Liver (tissue), 9 donors: Measurements from ENCODE around the gene RELA. TPM values are rescaled to one million over a fixed set of nuclear protein-coding genes. Genes with fewer than 3 reads are reported as not detected.
"Not testable (repeated sequence)": the region's sequence is repeated elsewhere in the genome, so short reads cannot be mapped to it uniquely, and the experiment has no call there.

ENCODE experiments used
- DNase-seq: peaks from one replicate; pipeline ENCODE4 v3.0.0-alpha.2; 2017; ENCODE audit warnings: low spot score
- H3K27ac ChIP-seq, 2 donors: one replicate each; pipeline ENCODE4 v1.7.0; 2013; ENCODE audit warnings: inconsistent platforms in 2 of 2, low read length in 2 of 2, control low read depth in 1 of 2, low read depth in 1 of 2, mild to moderate bottlenecking in 1 of 2
- H3K27me3 ChIP-seq, 4 donors: one replicate each; pipeline versions ENCODE4 v1.6.1 to v1.7.0; 2013; ENCODE audit warnings: low read length in 3 of 4, inconsistent platforms in 1 of 4, mild to moderate bottlenecking in 1 of 4, moderate library complexity in 1 of 4; ENCODE audit not compliant: control insufficient read depth in 4 of 4, insufficient read depth in 4 of 4
- H3K36me3 ChIP-seq, 4 donors: one replicate each; pipeline versions ENCODE4 v1.6.1 to v1.7.0; 2013; ENCODE audit warnings: low read length in 3 of 4, mild to moderate bottlenecking in 3 of 4, low read depth in 1 of 4, moderate library complexity in 1 of 4; ENCODE audit not compliant: control insufficient read depth in 4 of 4, insufficient read depth in 3 of 4
- H3K4me1 ChIP-seq, 4 donors: one replicate each; pipeline versions ENCODE4 v1.6.1 to v1.7.0; 2013; ENCODE audit warnings: low read length in 3 of 4, mild to moderate bottlenecking in 3 of 4, moderate library complexity in 1 of 4; ENCODE audit not compliant: control insufficient read depth in 4 of 4, insufficient read depth in 4 of 4
- H3K4me3 ChIP-seq, 3 donors: one replicate each; pipeline versions ENCODE4 v1.6.1 to v1.7.0; 2013; ENCODE audit warnings: low read length in 3 of 3, control low read depth in 1 of 3, low read depth in 1 of 3, mild to moderate bottlenecking in 1 of 3
- H3K9ac ChIP-seq, 2 donors: one replicate each; pipeline ENCODE4 v1.7.0; 2013; ENCODE audit warnings: low read length in 2 of 2, mild to moderate bottlenecking in 2 of 2, moderate library complexity in 2 of 2, control low read depth in 1 of 2, low read depth in 1 of 2
- H3K9me3 ChIP-seq, 4 donors: one replicate each; pipeline versions ENCODE4 v1.6.1 to v1.7.0; 2013; ENCODE audit warnings: low read length in 3 of 4; ENCODE audit not compliant: control insufficient read depth in 4 of 4
- ATF3 ChIP-seq: IDR thresholded peaks from 2 replicates; pipeline ENCODE4 v1.6.1; 2016; ENCODE audit warnings: antibody characterized with exemption
- CTCF ChIP-seq: fragments of 150-350 bp; IDR thresholded peaks from 2 replicates; pipeline ENCODE4 v1.5.1; 2017; ENCODE audit warnings: improper control_type of control experiment, low read depth, low read length; ENCODE audit not compliant: missing input control
- EGR1 ChIP-seq, 2 donors: IDR thresholded peaks; 2 replicates each; pipeline ENCODE4 v1.6.1; 2016 to 2018; ENCODE audit warnings: antibody characterized with exemption in 2 of 2, low read depth in 2 of 2
- GABPA ChIP-seq, 2 donors: IDR thresholded peaks in 1 of 2; conservative IDR thresholded peaks in 1 of 2; 2 replicates each; pipeline ENCODE4 v1.6.1; 2016; ENCODE audit warnings: antibody characterized with exemption in 2 of 2, mild to moderate bottlenecking in 1 of 2, moderate library complexity in 1 of 2
- HNF4A ChIP-seq, 2 donors: conservative IDR thresholded peaks; 2 replicates each; pipeline ENCODE4 v1.6.1; 2016; ENCODE audit warnings: antibody characterized with exemption in 2 of 2, mild to moderate bottlenecking in 2 of 2
- HNF4G ChIP-seq: IDR thresholded peaks from 2 replicates; pipeline ENCODE4 v1.6.1; 2016; ENCODE audit warnings: antibody characterized with exemption
- MAX ChIP-seq: IDR thresholded peaks from 2 replicates; pipeline ENCODE4 v1.6.1; 2016; ENCODE audit warnings: antibody characterized with exemption
- NR2F2 ChIP-seq: IDR thresholded peaks from 2 replicates; pipeline ENCODE4 v1.6.1; 2016; ENCODE audit warnings: antibody characterized with exemption
- RAD21 ChIP-seq, 2 donors: IDR thresholded peaks; 2 replicates each; pipeline ENCODE4 v1.6.1; 2016; ENCODE audit warnings: antibody characterized with exemption in 2 of 2, mild to moderate bottlenecking in 2 of 2
- SP1 ChIP-seq: IDR thresholded peaks from 2 replicates; pipeline ENCODE4 v1.6.1; 2018; ENCODE audit warnings: antibody characterized with exemption, mild to moderate bottlenecking
- TAF1 ChIP-seq: conservative IDR thresholded peaks from 2 replicates; pipeline ENCODE4 v1.6.1; 2016; ENCODE audit warnings: antibody characterized with exemption, mild to moderate bottlenecking
- YY1 ChIP-seq: IDR thresholded peaks from 2 replicates; pipeline ENCODE4 v1.6.1; 2016; ENCODE audit warnings: antibody characterized with exemption, mild to moderate bottlenecking
- ZBTB33 ChIP-seq: IDR thresholded peaks from 2 replicates; pipeline ENCODE4 v1.6.1; 2016; ENCODE audit warnings: antibody characterized with exemption
- WGBS: extraction: QIAGEN DNeasy Blood & Tissue Kit; methylation state at CpG from one replicate; pipeline ENCODE4 v1.1.7; 2013; 5-methylcytosine and 5-hydroxymethylcytosine counted together
- polyA plus RNA-seq, 2 donors: library from polyadenylated mRNA; stranded (reverse) in 1 of 2; unstranded in 1 of 2; fragments of 200-250 nt in 1 of 2; fragments of >200 nt in 1 of 2; fragmentation: Nextera tagmentation in 1 of 2; extraction: Ambion mirVana in 1 of 2; gene quantifications; one replicate each; pipeline versions ENCODE4 v1.2.1 to v1.2.3, GENCODE V29; 2013 to 2015
- total RNA-seq, 2 donors: library from RNA; depleted of rRNA; stranded (reverse); fragments of >200 nt; gene quantifications; one replicate each; pipeline ENCODE4 v1.2.3, GENCODE V29; 2014
- donor health status: healthy.
- donor health status: healthy.
- donor health status: healthy.
- donor health status: healthy.
- donor health status: healthy.

Gene RELA
- total and polyA plus RNA-seq, 4 donors: 11.1 to 30.7 (median 22.0) TPM

GRCh38 chr11:65661599-65662246 lies 993 bp downstream of the RELA start:
- DNase-seq: no peak
- H3K4me3 ChIP-seq: peak overlapping the region; percentile 83 to 100 (median 98)
- H3K27ac ChIP-seq: peak overlapping the region; percentile 100
- no peak for TF ChIP-seq NR2F2
- peak in 1 of 2 donors; percentile 7 for TF ChIP-seq RAD21 (IDR thresholded peaks at IDR 0.05)
- no peak for TF ChIP-seq CTCF
- no peak for TF ChIP-seq YY1
- TF ChIP-seq HNF4A (conservative IDR thresholded peaks at IDR 0.05): peak; percentile 57 to 66
- no peak for TF ChIP-seq MAX
- H3K36me3 ChIP-seq: peaks cover 11 to 37% (median 34%) of the 10 kb centered on the region in 4 donors
- H3K9ac ChIP-seq: peak overlapping the region; percentile 99 to 100
- WGBS: 30% methylated on average over 25 of the region's 25 CpGs
- H3K4me1 ChIP-seq: peaks cover 0 to 30% (median 16%) of the 10 kb centered on the region in 4 donors
- no peaks in the 10 kb centered on the region for H3K27me3 ChIP-seq
- no peaks in the 10 kb centered on the region for H3K9me3 ChIP-seq

- not testable (repeated sequence) for H3K9me3 ChIP-seq, H3K27ac ChIP-seq, H3K27me3 ChIP-seq, H3K4me3 ChIP-seq, DNase-seq, H3K9ac ChIP-seq
- 90% methylated on average over 9 of the region's 9 CpGs for WGBS
- Histone ChIP-seq H3K36me3 (peaks cover 11 to 43% (median 37%) of the 10 kb centered on the region in 4 donors), H3K4me1 (peaks cover 0 to 30% (median 16%) of the 10 kb centered on the region in 4 donors)
These were observed 1.8 kb downstream of the RELA start for GRCh38 chr11:65660908-65661307.

GRCh38 chr11:65660038-65660437 lies 2.7 kb downstream of the RELA start:
- Histone ChIP-seq H3K4me1 (peaks cover 0 to 35% (median 17%) of the 10 kb centered on the region in 4 donors), H3K4me3 (no peak overlapping the region), H3K9me3 (no peaks in the 10 kb centered on the region), H3K9ac (no peak overlapping the region), H3K36me3 (peaks cover 14 to 51% (median 41%) of the 10 kb centered on the region in 4 donors), H3K27me3 (no peaks in the 10 kb centered on the region), H3K27ac (no peak overlapping the region)
- TF ChIP-seq SP1 (no peak), HNF4A (conservative IDR thresholded peaks at IDR 0.05) (no peak), EGR1 (IDR thresholded peaks at IDR 0.05; ENCODE audit: low read depth in 2 of 2) (no peak), ATF3 (no peak), HNF4G (no peak), GABPA (IDR thresholded peaks at IDR 0.05 in 1 of 2, conservative IDR thresholded peaks at IDR 0.05 in 1 of 2) (no peak), ZBTB33 (no peak), TAF1 (no peak)
- WGBS: 93% methylated on average over 9 of the region's 9 CpGs
- DNase-seq: no peak
